AG08396 (cell line): ENCODE results near the gene CFAP99.
"Not testable (repeated sequence)": the region's sequence is repeated elsewhere in the genome, so short reads cannot be mapped to it uniquely, and the experiment has no call there.

ENCODE experiments used
- DNase-seq: peaks from one replicate; pipeline ENCODE4 v3.0.0; 2012; ENCODE audit warnings: low spot score, mixed read lengths

The CFAP99 gene

GRCh38 chr4:2418650-2419571 is at the start of gene CFAP99:
CFAP99 (plus strand) TSS chr4:2418955.
- DNase-seq = peak; percentile 99

GRCh38 chr4:2370597-2371320 is 48.0 kb upstream of the CFAP99 start:
- no peak for DNase-seq

GRCh38 chr4:2371765-2372487 is 46.8 kb upstream of the CFAP99 start:
- no peak for DNase-seq

- no peak for DNase-seq
Observed at GRCh38 chr4:2372488-2373030, 46.2 kb upstream of the CFAP99 start.

GRCh38 chr4:2373532-2373931 is 45.2 kb upstream of the CFAP99 start:
- no peak for DNase-seq

GRCh38 chr4:2375427-2375826 is 43.3 kb upstream of the CFAP99 start:
- DNase-seq = no peak

- no peak for DNase-seq
Observed at GRCh38 chr4:2377241-2377640, 41.5 kb upstream of the CFAP99 start.

- no peak for DNase-seq
Observed at GRCh38 chr4:2378401-2378800, 40.4 kb upstream of the CFAP99 start.

- no peak for DNase-seq
Observed at GRCh38 chr4:2378898-2379297, 39.9 kb upstream of the CFAP99 start.

- not testable (repeated sequence) for DNase-seq
Observed at GRCh38 chr4:2380589-2380988, 38.2 kb upstream of the CFAP99 start.

- not testable (repeated sequence) for DNase-seq
Observed at GRCh38 chr4:2382769-2383202, 36.0 kb upstream of the CFAP99 start.

GRCh38 chr4:2383220-2383631 is 35.5 kb upstream of the CFAP99 start:
- DNase-seq = not testable (repeated sequence)

GRCh38 chr4:2383760-2384159 is 35.0 kb upstream of the CFAP99 start:
- DNase-seq = no peak

GRCh38 chr4:2384245-2384644 is 34.5 kb upstream of the CFAP99 start:
- DNase-seq = no peak

GRCh38 chr4:2385516-2385915 is 33.2 kb upstream of the CFAP99 start:
- DNase-seq = no peak

GRCh38 chr4:2386717-2387116 is 32.0 kb upstream of the CFAP99 start:
- no peak for DNase-seq

- no peak for DNase-seq
Observed at GRCh38 chr4:2387218-2387617, 31.5 kb upstream of the CFAP99 start.

GRCh38 chr4:2387829-2388228 is 30.9 kb upstream of the CFAP99 start:
- no peak for DNase-seq

- peak; percentile 36 for DNase-seq
Observed at GRCh38 chr4:2388429-2389182, 30.1 kb upstream of the CFAP99 start.

GRCh38 chr4:2389691-2390090 is 29.1 kb upstream of the CFAP99 start:
- no peak for DNase-seq

- DNase-seq = no peak
Observed at GRCh38 chr4:2390146-2390545, 28.6 kb upstream of the CFAP99 start.
